Rectal smooth muscle tissue (tissue), 1 donor: ENCODE results near the gene ADAM15.

Source experiments
- H3K27ac ChIP-seq: one replicate; pipeline ENCODE4 v1.7.0; 2013; ENCODE audit warnings: low read depth, low read length, inconsistent platforms
- H3K27me3 ChIP-seq: one replicate; pipeline ENCODE4 v1.7.0; 2013; ENCODE audit warnings: low read length; ENCODE audit not compliant: control insufficient read depth, insufficient read depth
- H3K36me3 ChIP-seq: one replicate; pipeline ENCODE4 v1.7.0; 2013; ENCODE audit warnings: low read length; ENCODE audit not compliant: control insufficient read depth, insufficient read depth
- H3K4me1 ChIP-seq: one replicate; pipeline ENCODE4 v1.7.0; 2013; ENCODE audit warnings: low read length; ENCODE audit not compliant: control insufficient read depth, insufficient read depth
- H3K4me3 ChIP-seq: one replicate; pipeline ENCODE4 v1.7.0; 2013; ENCODE audit warnings: low read length
- H3K9ac ChIP-seq: one replicate; pipeline ENCODE4 v1.7.0; 2013; ENCODE audit warnings: low read length

ADAM15 gene

GRCh38 chr1:155026588-155026987, 24.5 kb upstream of the ADAM15 start:
- Histone ChIP-seq H3K27me3 (no peaks in the 10 kb centered on the region), H3K4me1 (no peaks in the 10 kb centered on the region), H3K36me3 (no peaks in the 10 kb centered on the region)

GRCh38 chr1:155029513-155030242, 21.4 kb upstream of the ADAM15 start:
- Histone ChIP-seq H3K4me3 (no peak overlapping the region), H3K27me3 (no peaks in the 10 kb centered on the region), H3K27ac (no peak overlapping the region), H3K9ac (no peak overlapping the region), H3K36me3 (no peaks in the 10 kb centered on the region), H3K4me1 (no peaks in the 10 kb centered on the region)

More at GRCh38 chr1:155026588-155026987, 24.5 kb upstream of the ADAM15 start:
- H3K27ac ChIP-seq: no peak overlapping the region
- H3K9ac ChIP-seq: no peak overlapping the region
- H3K4me3 ChIP-seq: no peak overlapping the region

- Histone ChIP-seq H3K27ac (no peak overlapping the region), H3K9ac (no peak overlapping the region), H3K4me1 (no peaks in the 10 kb centered on the region), H3K27me3 (no peaks in the 10 kb centered on the region), H3K4me3 (no peak overlapping the region), H3K36me3 (no peaks in the 10 kb centered on the region)
Observed at GRCh38 chr1:155030243-155030795, 20.8 kb upstream of the ADAM15 start.

GRCh38 chr1:155030899-155031298, 20.2 kb upstream of the ADAM15 start:
- H3K9ac ChIP-seq: no peak overlapping the region
- H3K4me3 ChIP-seq: no peak overlapping the region
- H3K36me3 ChIP-seq: no peaks in the 10 kb centered on the region
- H3K4me1 ChIP-seq: no peaks in the 10 kb centered on the region
- H3K27me3 ChIP-seq: no peaks in the 10 kb centered on the region
- no peak overlapping the region for H3K27ac ChIP-seq

GRCh38 chr1:155032886-155033285, 18.2 kb upstream of the ADAM15 start:
- Histone ChIP-seq H3K36me3 (no peaks in the 10 kb centered on the region), H3K27ac (no peak overlapping the region), H3K4me3 (no peak overlapping the region), H3K9ac (no peak overlapping the region), H3K4me1 (no peaks in the 10 kb centered on the region), H3K27me3 (no peaks in the 10 kb centered on the region)

- no peaks in the 10 kb centered on the region for H3K27me3 ChIP-seq
- no peak within 1 kb of the TSS for H3K9ac ChIP-seq
- H3K36me3 ChIP-seq: no peaks in the 10 kb centered on the region
- H3K27ac ChIP-seq: no peak within 1 kb of the TSS
- no peaks in the 10 kb centered on the region for H3K4me1 ChIP-seq
- H3K4me3 ChIP-seq: no peak within 1 kb of the TSS
Observed at GRCh38 chr1:155033524-155033923, 17.6 kb upstream of the ADAM15 start, which contains the start of the genes DCST1 and DCST2. Gene DCST1 (plus strand): TSS chr1:155033824. CDS start chr1:155034037, 213 bp downstream. Gene DCST2 (minus strand): TSS chr1:155033781. CDS start chr1:155033701, 80 bp downstream.

GRCh38 chr1:155034318-155035208, 16.6 kb upstream of the ADAM15 start:
- no peak overlapping the region for H3K27ac ChIP-seq
- no peaks in the 10 kb centered on the region for H3K4me1 ChIP-seq
- H3K27me3 ChIP-seq: no peaks in the 10 kb centered on the region
- no peaks in the 10 kb centered on the region for H3K36me3 ChIP-seq
- H3K9ac ChIP-seq: no peak overlapping the region
- no peak overlapping the region for H3K4me3 ChIP-seq

- no peak overlapping the region for H3K9ac ChIP-seq
- H3K4me3 ChIP-seq: no peak overlapping the region
- no peak overlapping the region for H3K27ac ChIP-seq
- no peaks in the 10 kb centered on the region for H3K27me3 ChIP-seq
- no peaks in the 10 kb centered on the region for H3K4me1 ChIP-seq
- H3K36me3 ChIP-seq: no peaks in the 10 kb centered on the region
Observed at GRCh38 chr1:155035936-155036335, 15.2 kb upstream of the ADAM15 start.

- H3K27me3 ChIP-seq: no peaks in the 10 kb centered on the region
- no peak overlapping the region for H3K27ac ChIP-seq
- no peaks in the 10 kb centered on the region for H3K4me1 ChIP-seq
- H3K4me3 ChIP-seq: no peak overlapping the region
- no peak overlapping the region for H3K9ac ChIP-seq
- H3K36me3 ChIP-seq: no peaks in the 10 kb centered on the region
Observed at GRCh38 chr1:155037043-155037442, 14.1 kb upstream of the ADAM15 start.

GRCh38 chr1:155037851-155038441, 13.2 kb upstream of the ADAM15 start:
- H3K4me3 ChIP-seq: no peak overlapping the region
- no peak overlapping the region for H3K27ac ChIP-seq
- H3K9ac ChIP-seq: no peak overlapping the region
- H3K27me3 ChIP-seq: no peaks in the 10 kb centered on the region
- H3K36me3 ChIP-seq: no peaks in the 10 kb centered on the region
- H3K4me1 ChIP-seq: no peaks in the 10 kb centered on the region

- Histone ChIP-seq H3K27me3 (no peaks in the 10 kb centered on the region), H3K4me3 (no peak overlapping the region), H3K9ac (no peak overlapping the region), H3K36me3 (no peaks in the 10 kb centered on the region), H3K4me1 (no peaks in the 10 kb centered on the region), H3K27ac (no peak overlapping the region)
Observed at GRCh38 chr1:155038602-155039307, 12.4 kb upstream of the ADAM15 start.

- no peak overlapping the region for H3K4me3 ChIP-seq
- no peak overlapping the region for H3K9ac ChIP-seq
- no peaks in the 10 kb centered on the region for H3K4me1 ChIP-seq
- no peaks in the 10 kb centered on the region for H3K36me3 ChIP-seq
- H3K27ac ChIP-seq: no peak overlapping the region
- no peaks in the 10 kb centered on the region for H3K27me3 ChIP-seq
Observed at GRCh38 chr1:155039308-155039669, 11.8 kb upstream of the ADAM15 start.
